ENCODE measurements around the gene CELF4.

CELF4 gene

GRCh38 chr18:37561986-37562385 is 3.6 kb downstream of the CELF4 start:
- H2AFZ ChIP-seq (ENCODE audit: low read length, unreplicated experiment) = no peak overlapping the region
- no peaks in the 10 kb centered on the region for H3K4me1 ChIP-seq (ENCODE audit: control insufficient read depth, insufficient read depth, low read length, unreplicated experiment)
- no peak overlapping the region for H3K4me3 ChIP-seq (ENCODE audit: low read depth, low read length)
- H3K79me2 ChIP-seq (ENCODE audit: control insufficient read depth, insufficient read depth, low read length, unreplicated experiment) = no peaks in the 10 kb centered on the region
- H3K36me3 ChIP-seq (ENCODE audit: insufficient read depth, low read length) = no peaks in the 10 kb centered on the region
- peaks cover 74% of the 10 kb centered on the region for H3K27me3 ChIP-seq (ENCODE audit: insufficient read depth, low read length)
- H3K27ac ChIP-seq (ENCODE audit: low read depth, low read length) = no peak overlapping the region

GRCh38 chr18:37560003-37560402 is 5.6 kb downstream of the CELF4 start:
- H3K79me2 ChIP-seq (ENCODE audit: control insufficient read depth, insufficient read depth, low read length, unreplicated experiment) = no peaks in the 10 kb centered on the region
- no peaks in the 10 kb centered on the region for H3K4me1 ChIP-seq (ENCODE audit: control insufficient read depth, insufficient read depth, low read length, unreplicated experiment)
- H3K27me3 ChIP-seq (ENCODE audit: insufficient read depth, low read length) = peaks cover 72% of the 10 kb centered on the region
- H3K27ac ChIP-seq (ENCODE audit: low read depth, low read length) = no peak overlapping the region
- H3K36me3 ChIP-seq (ENCODE audit: insufficient read depth, low read length) = no peaks in the 10 kb centered on the region
- no peak overlapping the region for H2AFZ ChIP-seq (ENCODE audit: low read length, unreplicated experiment)
- H3K4me3 ChIP-seq (ENCODE audit: low read depth, low read length) = no peak overlapping the region

- Histone ChIP-seq H3K79me2 (ENCODE audit: control insufficient read depth, insufficient read depth, low read length, unreplicated experiment) (no peaks in the 10 kb centered on the region), H3K4me1 (ENCODE audit: control insufficient read depth, insufficient read depth, low read length, unreplicated experiment) (no peaks in the 10 kb centered on the region), H3K27ac (ENCODE audit: low read depth, low read length) (no peak overlapping the region), H3K36me3 (ENCODE audit: insufficient read depth, low read length) (no peaks in the 10 kb centered on the region), H2AFZ (ENCODE audit: low read length, unreplicated experiment) (no peak overlapping the region), H3K27me3 (ENCODE audit: insufficient read depth, low read length) (peaks cover 72% of the 10 kb centered on the region), H3K4me3 (ENCODE audit: low read depth, low read length) (no peak overlapping the region)
Measured at GRCh38 chr18:37559194-37559593, 6.4 kb downstream of the CELF4 start.

- no peak overlapping the region for H3K4me3 ChIP-seq (ENCODE audit: low read depth, low read length)
Measured at GRCh38 chr18:37554399-37554787, 11.2 kb downstream of the CELF4 start.

GRCh38 chr18:37553633-37554398 is 11.8 kb downstream of the CELF4 start:
- Histone ChIP-seq H3K27me3 (ENCODE audit: insufficient read depth, low read length) (peaks cover 61% of the 10 kb centered on the region), H2AFZ (ENCODE audit: low read length, unreplicated experiment) (no peak overlapping the region), H3K79me2 (ENCODE audit: control insufficient read depth, insufficient read depth, low read length, unreplicated experiment) (no peaks in the 10 kb centered on the region), H3K4me3 (ENCODE audit: low read depth, low read length) (no peak overlapping the region), H3K36me3 (ENCODE audit: insufficient read depth, low read length) (no peaks in the 10 kb centered on the region), H3K27ac (ENCODE audit: low read depth, low read length) (no peak overlapping the region), H3K4me1 (ENCODE audit: control insufficient read depth, insufficient read depth, low read length, unreplicated experiment) (no peaks in the 10 kb centered on the region)

More at GRCh38 chr18:37554399-37554787, 11.2 kb downstream of the CELF4 start:
- Histone ChIP-seq H3K79me2 (ENCODE audit: control insufficient read depth, insufficient read depth, low read length, unreplicated experiment) (no peaks in the 10 kb centered on the region), H3K27me3 (ENCODE audit: insufficient read depth, low read length) (peaks cover 55% of the 10 kb centered on the region), H2AFZ (ENCODE audit: low read length, unreplicated experiment) (no peak overlapping the region), H3K36me3 (ENCODE audit: insufficient read depth, low read length) (no peaks in the 10 kb centered on the region), H3K27ac (ENCODE audit: low read depth, low read length) (no peak overlapping the region), H3K4me1 (ENCODE audit: control insufficient read depth, insufficient read depth, low read length, unreplicated experiment) (no peaks in the 10 kb centered on the region)

GRCh38 chr18:37552286-37552685 is 13.3 kb downstream of the CELF4 start:
- Histone ChIP-seq H3K79me2 (ENCODE audit: control insufficient read depth, insufficient read depth, low read length, unreplicated experiment) (no peaks in the 10 kb centered on the region), H3K36me3 (ENCODE audit: insufficient read depth, low read length) (no peaks in the 10 kb centered on the region), H3K27me3 (ENCODE audit: insufficient read depth, low read length) (peaks cover 70% of the 10 kb centered on the region), H3K4me3 (ENCODE audit: low read depth, low read length) (no peak overlapping the region), H2AFZ (ENCODE audit: low read length, unreplicated experiment) (no peak overlapping the region), H3K27ac (ENCODE audit: low read depth, low read length) (no peak overlapping the region), H3K4me1 (ENCODE audit: control insufficient read depth, insufficient read depth, low read length, unreplicated experiment) (no peaks in the 10 kb centered on the region)

- Histone ChIP-seq H3K4me1 (ENCODE audit: control insufficient read depth, insufficient read depth, low read length, unreplicated experiment) (no peaks in the 10 kb centered on the region), H3K36me3 (ENCODE audit: insufficient read depth, low read length) (no peaks in the 10 kb centered on the region), H3K79me2 (ENCODE audit: control insufficient read depth, insufficient read depth, low read length, unreplicated experiment) (no peaks in the 10 kb centered on the region), H3K4me3 (ENCODE audit: low read depth, low read length) (no peak overlapping the region), H3K27me3 (ENCODE audit: insufficient read depth, low read length) (peaks cover 70% of the 10 kb centered on the region), H3K27ac (ENCODE audit: low read depth, low read length) (no peak overlapping the region), H2AFZ (ENCODE audit: low read length, unreplicated experiment) (no peak overlapping the region)
Measured at GRCh38 chr18:37551846-37552245, 13.8 kb downstream of the CELF4 start.

- H3K4me3 ChIP-seq (ENCODE audit: low read depth, low read length) = no peak overlapping the region
- no peak overlapping the region for H3K27ac ChIP-seq (ENCODE audit: low read depth, low read length)
- H2AFZ ChIP-seq (ENCODE audit: low read length, unreplicated experiment) = no peak overlapping the region
- no peaks in the 10 kb centered on the region for H3K4me1 ChIP-seq (ENCODE audit: control insufficient read depth, insufficient read depth, low read length, unreplicated experiment)
- H3K36me3 ChIP-seq (ENCODE audit: insufficient read depth, low read length) = no peaks in the 10 kb centered on the region
- H3K27me3 ChIP-seq (ENCODE audit: insufficient read depth, low read length) = peaks cover 71% of the 10 kb centered on the region
- H3K79me2 ChIP-seq (ENCODE audit: control insufficient read depth, insufficient read depth, low read length, unreplicated experiment) = no peaks in the 10 kb centered on the region
Measured at GRCh38 chr18:37551249-37551648, 14.3 kb downstream of the CELF4 start.

- Histone ChIP-seq H2AFZ (ENCODE audit: low read length, unreplicated experiment) (no peak overlapping the region), H3K4me3 (ENCODE audit: low read depth, low read length) (no peak overlapping the region), H3K27ac (ENCODE audit: low read depth, low read length) (no peak overlapping the region), H3K79me2 (ENCODE audit: control insufficient read depth, insufficient read depth, low read length, unreplicated experiment) (no peaks in the 10 kb centered on the region), H3K4me1 (ENCODE audit: control insufficient read depth, insufficient read depth, low read length, unreplicated experiment) (no peaks in the 10 kb centered on the region), H3K36me3 (ENCODE audit: insufficient read depth, low read length) (no peaks in the 10 kb centered on the region), H3K27me3 (ENCODE audit: insufficient read depth, low read length) (peaks cover 68% of the 10 kb centered on the region)
Measured at GRCh38 chr18:37550118-37550875, 15.3 kb downstream of the CELF4 start.

- Histone ChIP-seq H3K4me1 (ENCODE audit: control insufficient read depth, insufficient read depth, low read length, unreplicated experiment) (no peaks in the 10 kb centered on the region), H3K27me3 (ENCODE audit: insufficient read depth, low read length) (peaks cover 71% of the 10 kb centered on the region), H3K4me3 (ENCODE audit: low read depth, low read length) (no peak overlapping the region), H3K79me2 (ENCODE audit: control insufficient read depth, insufficient read depth, low read length, unreplicated experiment) (no peaks in the 10 kb centered on the region), H3K36me3 (ENCODE audit: insufficient read depth, low read length) (no peaks in the 10 kb centered on the region), H2AFZ (ENCODE audit: low read length, unreplicated experiment) (no peak overlapping the region), H3K27ac (ENCODE audit: low read depth, low read length) (no peak overlapping the region)
Measured at GRCh38 chr18:37548679-37549289, 16.8 kb downstream of the CELF4 start.
